T follicular helper cell (primary cell): Measurements from ENCODE around the gene C18orf54.
"Not testable (repeated sequence)": the region's sequence is repeated elsewhere in the genome, so short reads cannot be mapped to it uniquely, and the experiment has no call there.

Experiments used
- DNase-seq: peaks from one replicate; pipeline ENCODE4 v3.0.0-alpha.2; 2020; ENCODE audit warnings: low read depth

C18orf54 gene

GRCh38 chr18:54386800-54387495 is 29.2 kb downstream of the C18orf54 start:
- not testable (repeated sequence) for DNase-seq

GRCh38 chr18:54387631-54388030 is 29.9 kb downstream of the C18orf54 start:
- no peak for DNase-seq

GRCh38 chr18:54388203-54389142 is 30.8 kb downstream of the C18orf54 start:
- no peak for DNase-seq

- no peak for DNase-seq
These were observed 31.4 kb downstream of the C18orf54 start for GRCh38 chr18:54389143-54389505.

GRCh38 chr18:54390838-54391237 is 33.1 kb downstream of the C18orf54 start:
- no peak for DNase-seq

- DNase-seq: no peak
These were observed 34.9 kb downstream of the C18orf54 start for GRCh38 chr18:54392543-54393023.

- no peak for DNase-seq
These were observed 36.1 kb downstream of the C18orf54 start for GRCh38 chr18:54393648-54394294.

GRCh38 chr18:54396760-54397159 is 39.1 kb downstream of the C18orf54 start:
- no peak for DNase-seq

- no peak for DNase-seq
These were observed 47.6 kb downstream of the C18orf54 start for GRCh38 chr18:54405290-54405689.

- no peak for DNase-seq
These were observed 54.1 kb downstream of the C18orf54 start for GRCh38 chr18:54411781-54412180.

- no peak for DNase-seq
These were observed 57.4 kb downstream of the C18orf54 start for GRCh38 chr18:54415086-54415485.

- no peak for DNase-seq
These were observed 58.7 kb downstream of the C18orf54 start for GRCh38 chr18:54416436-54416835.

- DNase-seq: no peak
These were observed 66.1 kb downstream of the C18orf54 start for GRCh38 chr18:54423831-54424230.

- no peak for DNase-seq
These were observed 68.5 kb downstream of the C18orf54 start for GRCh38 chr18:54426085-54426665.
